H9 (cell line): ENCODE data around the gene LPP. TPM values are rescaled to one million over a fixed set of nuclear protein-coding genes. Genes with fewer than 3 reads are reported as not detected.

Experiments used
- DNase-seq: peaks from one replicate; pipeline ENCODE4 v3.0.0-alpha.2; 2017
- H2AFZ ChIP-seq: one replicate; pipeline ENCODE4 v1.6.1; 2013; ENCODE audit warnings: mild to moderate bottlenecking, low read length, control low read depth, moderate library complexity
- H2AK5ac ChIP-seq: 2 replicates; pipeline ENCODE4 v1.6.1; 2013; ENCODE audit warnings: low read length, control low read depth, mixed read lengths; ENCODE audit not compliant: insufficient read length
- H2BK120ac ChIP-seq: one replicate; pipeline ENCODE4 v1.6.1; 2013; ENCODE audit warnings: low read depth, mild to moderate bottlenecking, low read length, control low read depth, inconsistent platforms; ENCODE audit not compliant: poor library complexity, severe bottlenecking
- H2BK12ac ChIP-seq: 2 replicates; pipeline ENCODE4 v1.6.1; 2013; ENCODE audit warnings: low read length, control low read depth, mixed read lengths, low read depth; ENCODE audit not compliant: insufficient read length
- H2BK15ac ChIP-seq: 2 replicates; pipeline ENCODE4 v1.6.1; 2013; ENCODE audit warnings: low read depth, low read length, control low read depth
- H2BK20ac ChIP-seq: one replicate; pipeline ENCODE4 v1.6.1; 2013; ENCODE audit warnings: low read depth, mild to moderate bottlenecking, low read length, control low read depth, inconsistent platforms; ENCODE audit not compliant: poor library complexity, severe bottlenecking
- H2BK5ac ChIP-seq: 2 replicates; pipeline ENCODE4 v1.6.1; 2013; ENCODE audit warnings: low read length, control low read depth, mixed read lengths; ENCODE audit not compliant: insufficient read length
- H3K14ac ChIP-seq: 2 replicates; pipeline ENCODE4 v1.6.1; 2013; ENCODE audit warnings: low read length, control low read depth; ENCODE audit not compliant: insufficient read depth
- H3K18ac ChIP-seq: 2 replicates; pipeline ENCODE4 v1.6.1; 2013; ENCODE audit warnings: low read depth, mild to moderate bottlenecking, mixed read lengths, low read length, control low read depth; ENCODE audit not compliant: insufficient read length
- H3K23ac ChIP-seq: 2 replicates; pipeline ENCODE4 v1.6.1; 2013; ENCODE audit warnings: low read length, control low read depth, mixed read lengths, low read depth; ENCODE audit not compliant: insufficient read length
- H3K23me2 ChIP-seq: 2 replicates; pipeline ENCODE4 v1.6.1; 2013; ENCODE audit warnings: low read depth, mild to moderate bottlenecking, mixed read lengths, low read length, control low read depth; ENCODE audit not compliant: insufficient read length, poor library complexity, severe bottlenecking
- H3K27ac ChIP-seq: 2 replicates; pipeline ENCODE4 v1.5.1; 2013; ENCODE audit warnings: low read length, control low read depth, mixed read lengths, low read depth; ENCODE audit not compliant: insufficient read length
- H3K27me3 ChIP-seq: 2 replicates; pipeline ENCODE4 v1.6.1; 2013; ENCODE audit warnings: low read length, control low read depth, inconsistent platforms; ENCODE audit not compliant: insufficient read depth
- H3K4ac ChIP-seq: 2 replicates; pipeline ENCODE4 v1.6.1; 2013; ENCODE audit warnings: low read depth, mild to moderate bottlenecking, control low read depth, inconsistent platforms, low read length, moderate library complexity
- H3K4me1 ChIP-seq: 2 replicates; pipeline ENCODE4 v1.6.1; 2013; ENCODE audit warnings: low read length, control low read depth, inconsistent platforms; ENCODE audit not compliant: insufficient read depth
- H3K4me2 ChIP-seq: 2 replicates; pipeline ENCODE4 v1.6.1; 2013; ENCODE audit warnings: low read length, control low read depth, mixed read lengths; ENCODE audit not compliant: insufficient read length, insufficient read depth
- H3K56ac ChIP-seq: 2 replicates; pipeline ENCODE4 v1.6.1; 2013; ENCODE audit warnings: low read depth, mild to moderate bottlenecking, mixed read lengths, low read length, control low read depth; ENCODE audit not compliant: insufficient read length
- H3K79me1 ChIP-seq: 2 replicates; pipeline ENCODE4 v1.6.1; 2013; ENCODE audit warnings: low read depth, mild to moderate bottlenecking, moderate library complexity, low read length, control low read depth, inconsistent platforms; ENCODE audit not compliant: insufficient read depth, poor library complexity, severe bottlenecking
- H3K79me2 ChIP-seq: 2 replicates; pipeline ENCODE4 v1.6.1; 2013; ENCODE audit warnings: low read length, control low read depth, inconsistent platforms; ENCODE audit not compliant: insufficient read depth
- H3K9ac ChIP-seq: 2 replicates; pipeline ENCODE4 v1.6.1; 2013; ENCODE audit warnings: low read length, control low read depth, mixed read lengths; ENCODE audit not compliant: insufficient read length; ENCODE audit errors: extremely low read depth
- H3K9me3 ChIP-seq: one replicate; pipeline ENCODE4 v1.6.1; 2013; ENCODE audit warnings: low read depth, low read length, inconsistent platforms; ENCODE audit not compliant: control insufficient read depth
- H3T11ph ChIP-seq: one replicate; pipeline ENCODE4 v1.6.1; 2013; ENCODE audit warnings: mild to moderate bottlenecking, low read length, control low read depth, inconsistent platforms
- H4K20me1 ChIP-seq: one replicate; pipeline ENCODE4 v1.6.1; 2013; ENCODE audit not compliant: control insufficient read depth, insufficient read length, insufficient read depth
- H4K5ac ChIP-seq: 2 replicates; pipeline ENCODE4 v1.6.1; 2013; ENCODE audit warnings: low read depth, mild to moderate bottlenecking, mixed read lengths, low read length, control low read depth; ENCODE audit not compliant: insufficient read length
- H4K8ac ChIP-seq: replicated peaks from 2 replicates; pipeline ENCODE4 v1.6.1; 2013; ENCODE audit warnings: low read length, control low read depth, mixed read lengths, low read depth; ENCODE audit not compliant: insufficient read length
- H4K91ac ChIP-seq: 2 replicates; pipeline ENCODE4 v1.6.1; 2013; ENCODE audit warnings: low read depth, mild to moderate bottlenecking, moderate library complexity, mixed read lengths, low read length, control low read depth; ENCODE audit not compliant: insufficient read length
- H3K27ac Mint-ChIP-seq, 3 experiments: 2 replicates in 2 of 3; 3 replicates in 1 of 3; pipeline ENCODE4 v1.8.0; 2020 to 2021; ENCODE audit warnings: mixed read lengths in 3 of 3, mild to moderate bottlenecking in 1 of 3, moderate library complexity in 1 of 3
- H3K27me3 Mint-ChIP-seq: 2 replicates; pipeline ENCODE4 v1.8.0; 2021; ENCODE audit warnings: low read depth, mild to moderate bottlenecking, moderate library complexity, mixed read lengths
- H3K36me3 Mint-ChIP-seq, 3 experiments: 2 replicates in 2 of 3; 3 replicates in 1 of 3; pipeline ENCODE4 v1.8.0; 2020 to 2021; ENCODE audit warnings: low read depth in 3 of 3, mixed read lengths in 3 of 3; ENCODE audit not compliant: insufficient read depth in 1 of 3
- H3K4me1 Mint-ChIP-seq, 2 experiments: 2 replicates each; pipeline ENCODE4 v1.8.0; 2020; ENCODE audit warnings: mixed read lengths in 2 of 2
- H3K4me3 Mint-ChIP-seq, 2 experiments: 2 replicates in 1 of 2; 3 replicates in 1 of 2; pipeline ENCODE4 v1.8.0; 2020 to 2021; ENCODE audit warnings: mild to moderate bottlenecking in 2 of 2, mixed read lengths in 2 of 2, moderate library complexity in 1 of 2
- H3K9me3 Mint-ChIP-seq, 2 experiments: 2 replicates in 1 of 2; 3 replicates in 1 of 2; pipeline ENCODE4 v1.8.0; 2020; ENCODE audit warnings: mild to moderate bottlenecking in 2 of 2, mixed read lengths in 2 of 2, moderate library complexity in 1 of 2
- WGBS: extraction: QIAGEN DNeasy Blood & Tissue Kit; methylation state at CpG from one replicate; pipeline ENCODE4 v1.1.7; 2013; ENCODE audit warnings: missing lambda C conversion rate, low lambda C conversion rate, mixed read lengths; ENCODE audit not compliant: insufficient read length; ENCODE audit errors: extremely low coverage; 5-methylcytosine and 5-hydroxymethylcytosine counted together
- total RNA-seq: library from RNA; stranded (reverse); gene quantifications from 2 replicates; pipeline ENCODE4 v1.2.1, GENCODE V29; 2021
- TF ChIP-seq, protein P1 (sequence below): fragments of 200-600 bp; sonication (generic); conservative IDR thresholded peaks from 3 replicates; pipeline ENCODE4 v1.8.0; 2021; ENCODE audit warnings: antibody characterized with exemption, mild to moderate bottlenecking

LPP gene
- total RNA-seq, 1 experiment from 2014 or later = 64.6 TPM

DNA sequence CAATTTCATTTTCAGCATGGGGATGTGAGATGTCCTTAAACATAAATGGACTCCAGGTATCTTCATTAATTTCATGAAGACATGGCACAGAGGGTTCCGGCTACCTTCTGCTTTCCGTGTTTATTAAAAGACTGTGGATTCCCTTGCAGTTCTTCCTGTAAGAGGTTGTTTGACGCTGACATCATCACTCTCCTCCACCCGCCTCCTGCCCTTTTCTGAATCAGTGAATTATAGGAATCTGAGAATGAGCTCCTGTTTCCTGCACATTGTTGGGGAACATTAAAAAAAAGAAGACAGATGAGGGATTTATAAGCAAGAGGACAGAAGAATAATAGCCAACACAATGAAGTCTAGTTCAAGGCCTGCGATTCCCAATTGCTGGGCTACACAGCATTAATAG, 191.3 kb downstream of the LPP start:
- Histone ChIP-seq H2AK5ac (no peak overlapping the region), H2BK5ac (no peak overlapping the region), H3K79me1 (no peaks in the 10 kb centered on the region), H3K27ac (no peak overlapping the region), H2BK12ac (no peak overlapping the region), H2BK15ac (no peak overlapping the region), H3K4ac (no peak overlapping the region), H4K5ac (no peak overlapping the region), H3K9me3 (no peaks in the 10 kb centered on the region), H2BK120ac (no peak overlapping the region), H3K23me2 (no peaks in the 10 kb centered on the region), H2BK20ac (no peak overlapping the region), H2AFZ (no peak overlapping the region), H3K79me2 (no peaks in the 10 kb centered on the region), H4K91ac (no peak overlapping the region), H3K9ac (no peak overlapping the region), H3K18ac (no peak overlapping the region), H3K56ac (no peak overlapping the region), H4K8ac (no peak overlapping the region), H4K20me1 (no peaks in the 10 kb centered on the region), H3K4me1 (no peaks in the 10 kb centered on the region), H3K4me2 (no peak overlapping the region), H3T11ph (no peak overlapping the region), H3K27me3 (no peaks in the 10 kb centered on the region), H3K14ac (no peak overlapping the region), H3K23ac (no peak overlapping the region)
- Mint-ChIP-seq H3K36me3 (no peaks in the 10 kb centered on the region), H3K4me3 (no peak overlapping the region), H3K9me3 (no peaks in the 10 kb centered on the region), H3K27ac (no peak overlapping the region), H3K27me3 (no peaks in the 10 kb centered on the region), H3K4me1 (peaks cover 3 to 10% of the 10 kb centered on the region in 2 experiments)
- no peak for DNase-seq
- TF ChIP-seq, protein P1, sequence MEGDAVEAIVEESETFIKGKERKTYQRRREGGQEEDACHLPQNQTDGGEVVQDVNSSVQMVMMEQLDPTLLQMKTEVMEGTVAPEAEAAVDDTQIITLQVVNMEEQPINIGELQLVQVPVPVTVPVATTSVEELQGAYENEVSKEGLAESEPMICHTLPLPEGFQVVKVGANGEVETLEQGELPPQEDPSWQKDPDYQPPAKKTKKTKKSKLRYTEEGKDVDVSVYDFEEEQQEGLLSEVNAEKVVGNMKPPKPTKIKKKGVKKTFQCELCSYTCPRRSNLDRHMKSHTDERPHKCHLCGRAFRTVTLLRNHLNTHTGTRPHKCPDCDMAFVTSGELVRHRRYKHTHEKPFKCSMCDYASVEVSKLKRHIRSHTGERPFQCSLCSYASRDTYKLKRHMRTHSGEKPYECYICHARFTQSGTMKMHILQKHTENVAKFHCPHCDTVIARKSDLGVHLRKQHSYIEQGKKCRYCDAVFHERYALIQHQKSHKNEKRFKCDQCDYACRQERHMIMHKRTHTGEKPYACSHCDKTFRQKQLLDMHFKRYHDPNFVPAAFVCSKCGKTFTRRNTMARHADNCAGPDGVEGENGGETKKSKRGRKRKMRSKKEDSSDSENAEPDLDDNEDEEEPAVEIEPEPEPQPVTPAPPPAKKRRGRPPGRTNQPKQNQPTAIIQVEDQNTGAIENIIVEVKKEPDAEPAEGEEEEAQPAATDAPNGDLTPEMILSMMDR = no peak
- WGBS = no CpG with 5 or more reads among the region's 5 CpGs
